GM10266 (cell line): ENCODE data around the gene DXO.
A peak's percentile ranks its signal among the peaks of the same experiment; 100 is the strongest.

Experiments
- DNase-seq: peaks from one replicate; pipeline ENCODE4 v3.0.0; 2012; ENCODE audit errors: extremely low spot score
- CTCF ChIP-seq: IDR thresholded peaks from 2 replicates; pipeline ENCODE4 v1.5.1; 2012; ENCODE audit warnings: mild to moderate bottlenecking, low read depth; ENCODE audit not compliant: control insufficient read depth, insufficient read depth; ENCODE audit errors: missing control alignments

DXO gene

GRCh38 chr6:31927242-31927862 is 44.6 kb downstream of the DXO start, which contains the start of gene C2:
TSS of gene C2 (plus strand) at chr6:31927717. CDS start at chr6:31927753, 36 bp downstream.
- no peak for DNase-seq
- no peak for TF ChIP-seq CTCF

GRCh38 chr6:31922942-31923341 is 49.0 kb downstream of the DXO start:
- DNase-seq = no peak
- peak; percentile 50 for TF ChIP-seq CTCF

- DNase-seq = no peak
- TF ChIP-seq CTCF = no peak
Measured at GRCh38 chr6:31920811-31921210, 51.1 kb downstream of the DXO start.
